ENCODE results near the gene LNX1. TPM values are rescaled to one million over a fixed set of nuclear protein-coding genes. Genes with fewer than 3 reads are reported as not detected.

LNX1 gene
- total RNA-seq, 1 donor, result 0.43 TPM

GRCh38 chr4:53527930-53528329 is 63.4 kb downstream of the LNX1 start:
- TF ChIP-seq, protein P1, sequence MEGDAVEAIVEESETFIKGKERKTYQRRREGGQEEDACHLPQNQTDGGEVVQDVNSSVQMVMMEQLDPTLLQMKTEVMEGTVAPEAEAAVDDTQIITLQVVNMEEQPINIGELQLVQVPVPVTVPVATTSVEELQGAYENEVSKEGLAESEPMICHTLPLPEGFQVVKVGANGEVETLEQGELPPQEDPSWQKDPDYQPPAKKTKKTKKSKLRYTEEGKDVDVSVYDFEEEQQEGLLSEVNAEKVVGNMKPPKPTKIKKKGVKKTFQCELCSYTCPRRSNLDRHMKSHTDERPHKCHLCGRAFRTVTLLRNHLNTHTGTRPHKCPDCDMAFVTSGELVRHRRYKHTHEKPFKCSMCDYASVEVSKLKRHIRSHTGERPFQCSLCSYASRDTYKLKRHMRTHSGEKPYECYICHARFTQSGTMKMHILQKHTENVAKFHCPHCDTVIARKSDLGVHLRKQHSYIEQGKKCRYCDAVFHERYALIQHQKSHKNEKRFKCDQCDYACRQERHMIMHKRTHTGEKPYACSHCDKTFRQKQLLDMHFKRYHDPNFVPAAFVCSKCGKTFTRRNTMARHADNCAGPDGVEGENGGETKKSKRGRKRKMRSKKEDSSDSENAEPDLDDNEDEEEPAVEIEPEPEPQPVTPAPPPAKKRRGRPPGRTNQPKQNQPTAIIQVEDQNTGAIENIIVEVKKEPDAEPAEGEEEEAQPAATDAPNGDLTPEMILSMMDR (IDR thresholded peaks at IDR 0.05; ENCODE audit: insufficient read depth, low read depth, low read length), result no peak
- no peak overlapping the region for H3K4me3 ChIP-seq (ENCODE audit: low read depth, low read length)
- no peak for DNase-seq (ENCODE audit: low read depth)

GRCh38 chr4:53527326-53527725 is 64.0 kb downstream of the LNX1 start:
- TF ChIP-seq, protein P1 (IDR thresholded peaks at IDR 0.05; ENCODE audit: insufficient read depth, low read depth, low read length), result no peak
- no peak for DNase-seq (ENCODE audit: low read depth)
- no peak overlapping the region for H3K4me3 ChIP-seq (ENCODE audit: low read depth, low read length)

DNA sequence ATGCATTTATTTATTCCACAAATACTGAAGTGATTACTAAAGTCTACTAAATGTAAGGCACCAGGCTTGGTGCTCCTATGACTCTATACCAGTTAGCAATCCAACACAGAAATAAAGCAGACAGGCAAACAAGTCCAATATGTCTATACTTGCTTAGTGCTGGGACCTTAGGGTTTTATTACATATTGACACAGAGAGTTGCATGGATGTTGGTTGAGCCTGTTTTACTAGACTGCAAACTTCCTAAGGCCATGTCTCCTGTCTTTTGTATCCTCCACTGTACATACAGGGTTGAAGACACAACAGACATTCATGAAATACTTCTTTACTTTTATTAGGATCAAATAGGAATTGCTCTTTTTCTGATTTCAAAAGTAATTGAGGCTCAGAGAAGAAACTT is 69.0 kb downstream of the LNX1 start:
- no peak for DNase-seq (ENCODE audit: low read depth)
- H3K4me3 ChIP-seq (ENCODE audit: low read depth, low read length), result no peak overlapping the region
- TF ChIP-seq, protein P1 (IDR thresholded peaks at IDR 0.05; ENCODE audit: insufficient read depth, low read depth, low read length), result no peak

GRCh38 chr4:53520116-53520515 is 71.2 kb downstream of the LNX1 start:
- no peak overlapping the region for H3K4me3 ChIP-seq (ENCODE audit: low read depth, low read length)
- TF ChIP-seq, protein P1 (IDR thresholded peaks at IDR 0.05; ENCODE audit: insufficient read depth, low read depth, low read length), result no peak
- DNase-seq (ENCODE audit: low read depth), result no peak

GRCh38 chr4:53518807-53519206 is 72.5 kb downstream of the LNX1 start:
- TF ChIP-seq, protein P1 (IDR thresholded peaks at IDR 0.05; ENCODE audit: insufficient read depth, low read depth, low read length), result no peak
- H3K4me3 ChIP-seq (ENCODE audit: low read depth, low read length), result no peak overlapping the region
- DNase-seq (ENCODE audit: low read depth), result no peak

- TF ChIP-seq, protein P1 (IDR thresholded peaks at IDR 0.05; ENCODE audit: insufficient read depth, low read depth, low read length), result no peak
- no peak for DNase-seq (ENCODE audit: low read depth)
- H3K4me3 ChIP-seq (ENCODE audit: low read depth, low read length), result no peak overlapping the region
Measured at GRCh38 chr4:53515076-53515475, 76.2 kb downstream of the LNX1 start.

DNA sequence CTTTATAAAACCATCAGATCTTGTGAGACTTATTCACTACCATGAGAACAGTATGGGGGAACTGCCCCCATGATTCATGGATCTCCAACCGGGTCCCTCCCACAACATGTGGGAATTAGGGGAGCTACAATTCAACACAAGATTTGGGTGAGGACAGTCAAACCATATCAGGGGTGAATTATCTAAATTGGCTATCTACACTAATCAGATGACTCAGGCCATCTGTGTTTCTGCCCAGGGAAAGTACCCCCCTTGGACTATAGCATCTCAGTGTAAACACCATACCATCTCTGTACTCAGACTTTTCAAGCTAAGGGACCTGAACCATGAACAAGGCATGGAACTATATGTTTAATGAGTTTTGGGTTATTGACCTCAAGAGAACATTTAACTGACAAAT is 76.8 kb downstream of the LNX1 start:
- H3K4me3 ChIP-seq (ENCODE audit: low read depth, low read length), result no peak overlapping the region
- TF ChIP-seq, protein P1 (IDR thresholded peaks at IDR 0.05; ENCODE audit: insufficient read depth, low read depth, low read length), result no peak
- no peak for DNase-seq (ENCODE audit: low read depth)
